ENCODE results near the gene PLA2G2C. TPM values are rescaled to one million over a fixed set of nuclear protein-coding genes. Genes with fewer than 3 reads are reported as not detected.

Gene PLA2G2C
- total and polyA plus RNA-seq, 2 donors (not counting 3 experiments of a cell fraction or from before 2014, with no cell fraction given), result not detected

DNA sequence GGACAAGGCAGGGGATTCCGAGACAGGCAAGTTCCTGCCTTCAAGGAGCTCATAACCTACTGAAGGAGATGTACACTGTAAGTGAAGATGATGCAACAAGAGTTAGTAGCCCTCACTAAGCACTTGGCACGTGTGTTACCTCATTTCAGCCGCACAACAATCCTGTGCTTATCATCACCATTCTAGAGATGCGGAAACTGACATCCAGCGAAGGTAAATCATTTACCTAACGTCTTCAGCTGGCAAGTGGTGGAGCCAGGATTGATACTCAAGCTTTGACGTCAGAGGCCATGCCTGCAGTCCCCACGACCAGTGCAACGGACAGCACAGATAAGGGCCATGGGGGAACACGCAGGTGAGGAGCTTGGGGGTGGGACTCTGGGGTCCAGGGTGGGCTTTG, 3.3 kb downstream of the PLA2G2C start:
- CTCF ChIA-PET, result interaction anchor here (1.4 to 1.9 kb wide), 3 partner anchors 13 to 262 kb away, joined by 3 to 6 read pairs (median 5); no protein-coding TSS in a partner anchor
- no peak overlapping the region for H2AFZ ChIP-seq (ENCODE audit: low read depth, low read length)
- H3K27ac ChIP-seq (ENCODE audit: insufficient read depth, low read depth, low read length), result no peak overlapping the region
- H3K4me2 ChIP-seq (ENCODE audit: insufficient read depth, low read length), result no peak overlapping the region
- intact Hi-C loops (cut with micrococcal nuclease) (no loop called here), dilution Hi-C loops (cut with MboI; ENCODE audit: extremely low pct_ligation_motif_present, low sequenced_read_pairs) (no loop called here)
- H3K4me3 ChIP-seq (replicated peaks in 1 of 3; ENCODE audit: insufficient read depth in 1 of 3, low read depth in 1 of 3, low read length in 3 of 3), result no peak overlapping the region
- H3K9me3 ChIP-seq (replicated peaks; ENCODE audit: control insufficient read depth, insufficient read depth, low read length), result no peaks in the 10 kb centered on the region
- FAIRE-seq, result no peak
- TF ChIP-seq, protein P1, sequence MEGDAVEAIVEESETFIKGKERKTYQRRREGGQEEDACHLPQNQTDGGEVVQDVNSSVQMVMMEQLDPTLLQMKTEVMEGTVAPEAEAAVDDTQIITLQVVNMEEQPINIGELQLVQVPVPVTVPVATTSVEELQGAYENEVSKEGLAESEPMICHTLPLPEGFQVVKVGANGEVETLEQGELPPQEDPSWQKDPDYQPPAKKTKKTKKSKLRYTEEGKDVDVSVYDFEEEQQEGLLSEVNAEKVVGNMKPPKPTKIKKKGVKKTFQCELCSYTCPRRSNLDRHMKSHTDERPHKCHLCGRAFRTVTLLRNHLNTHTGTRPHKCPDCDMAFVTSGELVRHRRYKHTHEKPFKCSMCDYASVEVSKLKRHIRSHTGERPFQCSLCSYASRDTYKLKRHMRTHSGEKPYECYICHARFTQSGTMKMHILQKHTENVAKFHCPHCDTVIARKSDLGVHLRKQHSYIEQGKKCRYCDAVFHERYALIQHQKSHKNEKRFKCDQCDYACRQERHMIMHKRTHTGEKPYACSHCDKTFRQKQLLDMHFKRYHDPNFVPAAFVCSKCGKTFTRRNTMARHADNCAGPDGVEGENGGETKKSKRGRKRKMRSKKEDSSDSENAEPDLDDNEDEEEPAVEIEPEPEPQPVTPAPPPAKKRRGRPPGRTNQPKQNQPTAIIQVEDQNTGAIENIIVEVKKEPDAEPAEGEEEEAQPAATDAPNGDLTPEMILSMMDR (IDR thresholded peaks at IDR 0.05; ENCODE audit: extremely low read depth in 1 of 2, insufficient read depth in 1 of 2, low read depth in 1 of 2, low read length in 2 of 2), result no peak
- TF ChIP-seq JUN (IDR thresholded peaks at IDR 0.05; ENCODE audit: borderline replicate concordance, insufficient read depth, insufficient read length, low read depth) (no peak), POLR2A (IDR thresholded peaks at IDR 0.05; ENCODE audit: low read depth, low read length) (no peak), MYC (IDR thresholded peaks at IDR 0.05; ENCODE audit: low read depth, low read length) (no peak), EZH2 (IDR thresholded peaks at IDR 0.05; ENCODE audit: borderline replicate concordance, low read depth, low read length, severe bottlenecking) (no peak), POLR2AphosphoS5 (IDR thresholded peaks at IDR 0.05; ENCODE audit: insufficient read depth, low read depth, low read length) (no peak)
- no peak for DNase-seq (ENCODE audit: low read depth, low spot score)
- no peak overlapping the region for H3K9ac ChIP-seq (replicated peaks; ENCODE audit: extremely low read depth, insufficient read depth, low read length)
- POLR2A ChIA-PET, result no interaction called here
- no peaks in the 10 kb centered on the region for H3K36me3 ChIP-seq (ENCODE audit: control insufficient read depth in 2 of 2, extremely low read depth in 1 of 2, insufficient read depth in 2 of 2, low read length in 2 of 2)
- no peaks in the 10 kb centered on the region for H4K20me1 ChIP-seq (replicated peaks; ENCODE audit: control insufficient read depth, extremely low read depth, insufficient read depth, low read length)
- BruUV-seq (replicated peaks), result no TSS peak
- H3K4me1 ChIP-seq (ENCODE audit: control insufficient read depth, extremely low read depth, insufficient read depth, low read length), result peaks cover 4% of the 10 kb centered on the region
- H3K27me3 ChIP-seq (ENCODE audit: control insufficient read depth in 2 of 2, insufficient read depth in 2 of 2, low read length in 2 of 2), result peaks cover 15% of the 10 kb centered on the region in 2 experiments
- no peaks in the 10 kb centered on the region for H3K9me1 ChIP-seq (replicated peaks; ENCODE audit: control insufficient read depth, extremely low read depth, insufficient read depth, low read length)
- H3K79me2 ChIP-seq (ENCODE audit: control insufficient read depth, insufficient read depth, low read length), result no peaks in the 10 kb centered on the region

DNA sequence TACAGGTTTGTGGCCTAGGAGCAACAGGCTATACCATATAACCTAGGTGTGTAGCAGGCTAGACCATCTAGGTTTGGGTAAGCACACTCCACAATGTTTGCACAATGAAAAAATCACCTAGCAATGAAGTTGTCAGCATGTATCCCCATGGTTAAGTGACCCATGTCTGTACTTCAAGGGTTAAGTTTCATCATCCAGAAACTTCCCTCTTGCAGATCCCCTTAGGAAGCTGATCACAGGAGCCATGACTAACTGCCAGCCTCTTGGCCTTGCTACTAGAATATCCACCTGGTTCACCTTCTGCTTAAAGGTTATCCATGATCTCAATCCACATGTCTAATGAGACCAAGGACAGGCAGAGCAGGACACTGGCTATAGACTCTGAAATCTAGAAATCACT, 3.9 kb downstream of the PLA2G2C start:
- Histone ChIP-seq H3K9ac (replicated peaks; ENCODE audit: extremely low read depth, insufficient read depth, low read length) (no peak overlapping the region), H3K36me3 (ENCODE audit: control insufficient read depth in 2 of 2, extremely low read depth in 1 of 2, insufficient read depth in 2 of 2, low read length in 2 of 2) (no peaks in the 10 kb centered on the region), H3K4me1 (ENCODE audit: control insufficient read depth, extremely low read depth, insufficient read depth, low read length) (peaks cover 4% of the 10 kb centered on the region), H3K79me2 (ENCODE audit: control insufficient read depth, insufficient read depth, low read length) (no peaks in the 10 kb centered on the region), H3K27ac (ENCODE audit: insufficient read depth, low read depth, low read length) (no peak overlapping the region), H3K4me2 (ENCODE audit: insufficient read depth, low read length) (no peak overlapping the region), H3K9me3 (replicated peaks; ENCODE audit: control insufficient read depth, insufficient read depth, low read length) (no peaks in the 10 kb centered on the region), H4K20me1 (replicated peaks; ENCODE audit: control insufficient read depth, extremely low read depth, insufficient read depth, low read length) (no peaks in the 10 kb centered on the region), H2AFZ (ENCODE audit: low read depth, low read length) (no peak overlapping the region), H3K27me3 (ENCODE audit: control insufficient read depth in 2 of 2, insufficient read depth in 2 of 2, low read length in 2 of 2) (peaks cover 14 to 15% of the 10 kb centered on the region in 2 experiments), H3K4me3 (replicated peaks in 1 of 3; ENCODE audit: insufficient read depth in 1 of 3, low read depth in 1 of 3, low read length in 3 of 3) (no peak overlapping the region), H3K9me1 (replicated peaks; ENCODE audit: control insufficient read depth, extremely low read depth, insufficient read depth, low read length) (no peaks in the 10 kb centered on the region)
- ChIA-PET CTCF (interaction anchor here (1.4 kb wide), 1 partner anchor 261 kb away, joined by 3 read pairs; no protein-coding TSS in a partner anchor), POLR2A (no interaction called here)
- DNase-seq (ENCODE audit: low read depth, low spot score) (no peak), FAIRE-seq (no peak)
- intact Hi-C loops (cut with micrococcal nuclease), result no loop called here
- no TSS peak for BruUV-seq (replicated peaks)
- TF ChIP-seq, protein P1 (IDR thresholded peaks at IDR 0.05; ENCODE audit: extremely low read depth in 1 of 2, insufficient read depth in 1 of 2, low read depth in 1 of 2, low read length in 2 of 2), result no peak
- TF ChIP-seq POLR2AphosphoS5 (IDR thresholded peaks at IDR 0.05; ENCODE audit: insufficient read depth, low read depth, low read length) (no peak), MYC (IDR thresholded peaks at IDR 0.05; ENCODE audit: low read depth, low read length) (no peak), GATA2 (IDR thresholded peaks at IDR 0.05; ENCODE audit: insufficient read depth, insufficient read length, low read depth, low read length) (no peak), POLR2A (IDR thresholded peaks at IDR 0.05; ENCODE audit: low read depth, low read length) (no peak), EZH2 (IDR thresholded peaks at IDR 0.05; ENCODE audit: borderline replicate concordance, low read depth, low read length, severe bottlenecking) (no peak)
- TF ChIP-seq, protein P2, sequence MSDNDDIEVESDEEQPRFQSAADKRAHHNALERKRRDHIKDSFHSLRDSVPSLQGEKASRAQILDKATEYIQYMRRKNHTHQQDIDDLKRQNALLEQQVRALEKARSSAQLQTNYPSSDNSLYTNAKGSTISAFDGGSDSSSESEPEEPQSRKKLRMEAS (IDR thresholded peaks at IDR 0.05; ENCODE audit: insufficient read depth, insufficient read length), result no peak
- dilution Hi-C loops (cut with MboI; ENCODE audit: extremely low pct_ligation_motif_present, low sequenced_read_pairs), result no loop called here

All from endothelial cell of umbilical vein (primary cell).